NCI-H446 (cell line): ENCODE measurements around the gene ARPP19.
"Not testable (repeated sequence)": the region's sequence is repeated elsewhere in the genome, so short reads cannot be mapped to it uniquely, and the experiment has no call there.

Experiments used
- DNase-seq, 2 experiments: peaks; one replicate each; lab custom pipeline; 2025; lab: John Stamatoyannopoulos, UW

The ARPP19 gene

GRCh38 chr15:52512869-52513268 is 56.0 kb downstream of the ARPP19 start:
- DNase-seq: not testable (repeated sequence)

- no peak for DNase-seq
Measured at GRCh38 chr15:52511084-52511483, 57.7 kb downstream of the ARPP19 start.

- DNase-seq: no peak
Measured at GRCh38 chr15:52509500-52510245, 59.2 kb downstream of the ARPP19 start.

- no peak for DNase-seq
Measured at GRCh38 chr15:52506549-52506948, 62.3 kb downstream of the ARPP19 start.

GRCh38 chr15:52505151-52505550 is 63.7 kb downstream of the ARPP19 start:
- DNase-seq: no peak

- DNase-seq: no peak
Measured at GRCh38 chr15:52503788-52504496, 64.9 kb downstream of the ARPP19 start.

- no peak for DNase-seq
Measured at GRCh38 chr15:52502608-52503007, 66.2 kb downstream of the ARPP19 start.

GRCh38 chr15:52499506-52499905 is 69.3 kb downstream of the ARPP19 start:
- no peak for DNase-seq

GRCh38 chr15:52498706-52499105 is 70.1 kb downstream of the ARPP19 start:
- no peak for DNase-seq
